Dedifferentiated amniotic fluid mesenchymal stem cell (primary cell): Measurements from ENCODE around the gene INVS.
A peak's percentile ranks its signal among the peaks of the same experiment; 100 is the strongest.
"Not testable (repeated sequence)": the region's sequence is repeated elsewhere in the genome, so short reads cannot be mapped to it uniquely, and the experiment has no call there.

Source experiments
- DNase-seq: peaks from one replicate; pipeline ENCODE4 v3.0.0-alpha.2; 2016; ENCODE audit errors: extremely low spot score

INVS gene

GRCh38 chr9:100083448-100084127 lies 15.5 kb upstream of the INVS start:
- no peak for DNase-seq

- no peak for DNase-seq
Measured at GRCh38 chr9:100084128-100084453, 15.0 kb upstream of the INVS start.

GRCh38 chr9:100084734-100085133 lies 14.3 kb upstream of the INVS start:
- no peak for DNase-seq

GRCh38 chr9:100086097-100086635 lies 12.9 kb upstream of the INVS start:
- no peak for DNase-seq

- DNase-seq = no peak
Measured at GRCh38 chr9:100087218-100087617, 11.8 kb upstream of the INVS start.

- no peak for DNase-seq
Measured at GRCh38 chr9:100088202-100088601, 10.8 kb upstream of the INVS start.

- no peak for DNase-seq
Measured at GRCh38 chr9:100090880-100091279, 8.2 kb upstream of the INVS start.

- no peak for DNase-seq
Measured at GRCh38 chr9:100091650-100092049, 7.4 kb upstream of the INVS start.

GRCh38 chr9:100092066-100092465 lies 7.0 kb upstream of the INVS start:
- no peak for DNase-seq

- not testable (repeated sequence) for DNase-seq
Measured at GRCh38 chr9:100094411-100094810, 4.6 kb upstream of the INVS start.

- DNase-seq = no peak
Measured at GRCh38 chr9:100096378-100096916, 2.6 kb upstream of the INVS start.

GRCh38 chr9:100098046-100098886 lies 777 bp upstream of the INVS start:
- DNase-seq = peak; percentile 28

- DNase-seq = no peak
Measured at GRCh38 chr9:100099722-100100042, 639 bp downstream of the INVS start.

GRCh38 chr9:100100146-100100667 lies 1.2 kb downstream of the INVS start:
- DNase-seq = no peak

- DNase-seq = no peak
Measured at GRCh38 chr9:100101608-100102007, 2.6 kb downstream of the INVS start.

- no peak for DNase-seq
Measured at GRCh38 chr9:100104314-100104713, 5.3 kb downstream of the INVS start.

GRCh38 chr9:100105861-100106260 lies 6.8 kb downstream of the INVS start:
- DNase-seq = no peak

GRCh38 chr9:100106616-100107015 lies 7.6 kb downstream of the INVS start:
- no peak for DNase-seq

GRCh38 chr9:100108559-100108958 lies 9.5 kb downstream of the INVS start:
- no peak for DNase-seq

GRCh38 chr9:100111235-100111634 lies 12.2 kb downstream of the INVS start:
- DNase-seq = peak; percentile 96

- DNase-seq = no peak
Measured at GRCh38 chr9:100112677-100113336, 13.8 kb downstream of the INVS start.

- no peak for DNase-seq
Measured at GRCh38 chr9:100117316-100117715, 18.3 kb downstream of the INVS start.
